HT-29 (cell line): ENCODE results near the gene TLNRD1. TPM values are rescaled to one million over a fixed set of nuclear protein-coding genes. Genes with fewer than 3 reads are reported as not detected.
"Not testable (repeated sequence)": the region's sequence is repeated elsewhere in the genome, so short reads cannot be mapped to it uniquely, and the experiment has no call there.

Experiments used
- DNase-seq: peaks from one replicate; pipeline ENCODE4 v3.0.0-alpha.2; 2015; ENCODE audit warnings: low spot score
- total RNA-seq: library from RNA; depleted of rRNA; stranded (reverse); fragments of >200 nt; shearing (Covaris generic); gene quantifications from 2 replicates; pipeline ENCODE4 v1.2.3, GENCODE V29; 2014; rRNA removed

Gene TLNRD1
- 64.1 and 67.1 TPM in 2 replicates for total RNA-seq

GRCh38 chr15:81000624-81001151 lies at the start of gene TLNRD1:
Gene TLNRD1 (plus strand): TSS chr15:81000923. CDS start chr15:81002272, 1,349 bp downstream.
- peak; percentile 93 for DNase-seq

- DNase-seq, result no peak
Observed at GRCh38 chr15:80951941-80952340, 48.8 kb upstream of the TLNRD1 start.

- DNase-seq, result no peak
Observed at GRCh38 chr15:80953001-80953952, 47.4 kb upstream of the TLNRD1 start.

- DNase-seq, result peak; percentile 55
Observed at GRCh38 chr15:80953953-80954778, 46.6 kb upstream of the TLNRD1 start.

- DNase-seq, result peak; percentile 70
Observed at GRCh38 chr15:80955571-80956452, 44.9 kb upstream of the TLNRD1 start.

- DNase-seq, result no peak
Observed at GRCh38 chr15:80957556-80957955, 43.2 kb upstream of the TLNRD1 start.

- DNase-seq, result no peak
Observed at GRCh38 chr15:80957976-80958375, 42.7 kb upstream of the TLNRD1 start.

GRCh38 chr15:80958818-80959495 lies 41.8 kb upstream of the TLNRD1 start:
- no peak for DNase-seq

- not testable (repeated sequence) for DNase-seq
Observed at GRCh38 chr15:80965454-80965853, 35.3 kb upstream of the TLNRD1 start.

GRCh38 chr15:80966431-80967197 lies 34.1 kb upstream of the TLNRD1 start:
- no peak for DNase-seq

GRCh38 chr15:80967451-80967850 lies 33.3 kb upstream of the TLNRD1 start:
- DNase-seq, result no peak

GRCh38 chr15:80967991-80968510 lies 32.7 kb upstream of the TLNRD1 start:
- no peak for DNase-seq

GRCh38 chr15:80969316-80969715 lies 31.4 kb upstream of the TLNRD1 start:
- DNase-seq, result no peak

GRCh38 chr15:80970018-80970657 lies 30.6 kb upstream of the TLNRD1 start:
- peak; percentile 93 for DNase-seq

- DNase-seq, result no peak
Observed at GRCh38 chr15:80970658-80971057, 30.1 kb upstream of the TLNRD1 start.

GRCh38 chr15:80971143-80971542 lies 29.6 kb upstream of the TLNRD1 start:
- DNase-seq, result no peak

- no peak for DNase-seq
Observed at GRCh38 chr15:80972276-80972675, 28.4 kb upstream of the TLNRD1 start.

GRCh38 chr15:80974914-80975313 lies 25.8 kb upstream of the TLNRD1 start:
- no peak for DNase-seq

- DNase-seq, result no peak
Observed at GRCh38 chr15:80976851-80977250, 23.9 kb upstream of the TLNRD1 start.
